GM10266 (cell line): ENCODE measurements around the gene AP2M1.

Experiments used
- DNase-seq: peaks from one replicate; pipeline ENCODE4 v3.0.0; 2012; ENCODE audit errors: extremely low spot score
- CTCF ChIP-seq: IDR thresholded peaks from 2 replicates; pipeline ENCODE4 v1.5.1; 2012; ENCODE audit warnings: mild to moderate bottlenecking, low read depth; ENCODE audit not compliant: control insufficient read depth, insufficient read depth; ENCODE audit errors: missing control alignments

Gene AP2M1

GRCh38 chr3:184228376-184229137 lies 53.9 kb downstream of the AP2M1 start:
- DNase-seq, result peak; percentile 55
- no peak for TF ChIP-seq CTCF

DNA sequence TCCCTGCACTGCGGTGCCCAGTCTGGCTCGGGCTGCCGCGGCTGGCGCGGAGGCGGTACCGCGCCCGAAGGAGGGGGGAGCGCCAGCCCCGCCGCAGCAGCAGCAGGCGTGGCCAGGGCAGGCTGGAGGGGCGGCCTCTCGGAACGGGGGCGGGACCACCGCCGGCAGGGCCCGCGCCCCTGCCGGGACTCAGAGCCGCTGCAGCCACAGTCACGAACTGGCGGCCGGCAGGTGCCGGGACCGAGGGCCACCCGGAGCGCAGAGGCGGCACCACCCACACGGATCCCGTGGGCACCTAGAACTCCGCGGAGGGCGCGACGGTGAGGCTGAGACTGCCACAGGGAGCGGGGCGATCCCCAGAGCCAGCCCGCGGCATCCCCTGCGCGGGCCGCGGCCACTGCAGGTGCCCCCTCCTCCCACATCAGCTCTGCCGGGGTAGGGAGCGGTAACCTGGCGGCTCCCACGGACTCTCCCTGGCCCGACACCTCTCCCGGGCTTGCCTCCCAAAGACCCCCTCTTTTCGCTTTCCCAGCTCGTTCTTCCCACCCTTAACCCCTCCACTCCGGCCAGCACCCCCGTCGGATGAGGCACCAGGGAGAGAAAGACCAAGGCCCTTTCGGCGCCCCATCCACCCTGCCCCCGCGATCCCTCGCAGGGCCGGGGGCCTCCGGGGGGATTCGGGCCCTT lies 54.9 kb downstream of the AP2M1 start, which contains the start of gene VWA5B2:
TSS of gene VWA5B2 (plus strand) at position 192 of the 687 bp plus-strand sequence. CDS start 944 bp downstream, outside the sequence.
- DNase-seq, result peak; percentile 98
- TF ChIP-seq CTCF, result peak; percentile 10

- peak; percentile 75 for DNase-seq
- no peak for TF ChIP-seq CTCF
Observed at GRCh38 chr3:184230081-184230602, 55.5 kb downstream of the AP2M1 start.

DNA sequence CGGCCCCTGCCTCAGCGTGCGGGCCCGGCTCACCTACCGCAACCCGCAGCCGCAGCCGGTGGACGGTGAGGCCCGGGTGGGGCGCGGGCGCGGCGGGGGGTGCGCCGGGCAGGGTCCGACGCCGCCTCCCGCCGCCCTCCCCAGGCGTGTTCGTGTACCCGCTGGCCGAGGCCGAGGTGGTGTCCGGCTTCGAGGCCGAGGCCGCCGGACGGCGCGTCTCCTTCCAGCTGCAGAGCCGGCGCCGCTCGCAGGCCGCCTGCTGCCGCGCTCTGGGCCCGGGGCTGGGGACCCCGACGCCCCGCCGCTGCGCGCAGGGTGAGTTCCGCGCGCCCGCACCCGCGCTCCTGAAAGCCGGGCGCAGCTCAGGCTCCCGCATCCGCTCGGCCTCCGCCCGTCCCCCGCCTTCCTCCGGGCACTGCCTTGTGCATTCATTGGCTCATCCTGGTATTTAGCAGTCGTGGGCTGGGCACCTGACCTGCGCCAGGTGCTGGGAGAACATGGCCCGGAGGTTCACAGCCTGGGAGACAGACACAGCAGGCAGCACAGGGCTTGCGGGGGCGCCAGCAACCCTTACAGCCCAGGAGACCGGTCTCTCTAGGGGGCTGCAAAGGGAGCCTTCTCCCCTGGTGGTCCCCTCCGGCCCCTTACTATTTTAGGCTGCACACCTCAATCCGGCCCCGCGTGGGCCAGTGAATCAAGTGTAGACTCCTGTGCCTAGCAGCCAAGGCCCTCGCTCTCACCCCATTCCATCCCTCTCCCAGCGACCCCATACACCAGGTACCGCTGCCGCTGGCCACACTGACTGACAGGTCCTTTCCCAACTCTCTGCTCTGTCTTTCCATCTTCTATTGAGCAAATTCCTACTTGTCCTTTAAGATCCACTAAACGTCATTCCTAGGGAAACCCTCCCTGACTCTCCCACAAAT lies 56.2 kb downstream of the AP2M1 start:
- DNase-seq, result peak; percentile 59
- no peak for TF ChIP-seq CTCF

DNA sequence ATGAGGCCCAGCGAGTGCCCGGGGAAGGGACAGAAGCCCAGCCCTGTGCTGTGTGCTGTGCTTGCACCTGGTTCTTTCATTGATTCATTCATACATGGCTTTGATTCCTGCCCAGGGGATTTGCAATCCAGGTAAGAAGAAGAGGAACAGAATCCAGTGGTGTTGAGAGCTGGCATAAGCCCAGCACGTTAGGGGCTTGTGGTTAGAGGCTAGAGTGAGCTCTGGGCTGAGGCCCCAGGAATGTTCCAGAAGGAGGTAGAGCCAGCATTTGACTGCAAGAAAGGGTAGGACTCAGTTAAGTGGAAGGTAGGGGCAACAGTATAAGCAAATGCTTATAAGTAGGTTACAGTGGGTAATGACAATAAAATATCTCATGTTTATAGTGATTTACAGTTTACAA lies 57.0 kb downstream of the AP2M1 start:
- no peak for TF ChIP-seq CTCF

DNA sequence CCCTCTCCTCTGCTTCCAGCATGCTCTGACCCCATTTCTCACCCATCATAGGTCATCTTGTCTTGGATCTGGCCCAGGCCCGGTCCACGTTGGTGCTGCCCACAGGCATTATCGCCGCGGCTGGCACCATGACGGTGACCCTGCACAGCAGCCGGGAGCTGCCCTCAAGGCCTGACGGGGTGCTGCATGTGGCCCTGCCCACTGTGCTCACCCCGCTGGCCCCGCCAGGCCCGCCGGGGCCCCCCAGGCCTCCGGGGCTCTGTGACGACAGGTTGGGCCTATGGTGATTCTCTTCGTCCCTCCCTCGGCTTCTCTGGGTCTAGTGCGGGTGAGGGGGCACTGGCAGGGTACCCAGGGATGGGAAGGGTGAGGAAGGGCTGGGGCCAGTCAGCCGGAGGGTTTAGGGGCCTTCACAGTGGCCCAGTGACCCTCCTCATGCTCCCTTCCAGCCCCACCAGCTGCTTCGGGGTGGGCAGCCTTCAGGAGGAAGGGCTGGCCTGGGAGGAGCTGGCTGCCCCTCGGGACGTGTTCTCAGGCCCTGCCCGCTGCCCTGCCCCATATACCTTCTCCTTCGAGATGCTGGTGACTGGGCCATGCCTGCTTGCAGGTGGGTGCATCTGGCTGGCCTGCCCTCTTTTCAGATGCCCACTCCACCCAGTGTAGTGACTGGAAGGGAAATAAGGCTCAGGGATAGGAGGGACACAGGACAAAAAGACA lies 58.6 kb downstream of the AP2M1 start:
- no peak for TF ChIP-seq CTCF
- DNase-seq, result no peak

More for the DNA sequence above, 57.0 kb downstream of the AP2M1 start:
- DNase-seq, result peak; percentile 39
